ENCODE measurements around the gene PHF21B.

The PHF21B gene

GRCh38 chr22:44970291-44970690, 39.5 kb downstream of the PHF21B start:
- Mint-ChIP-seq H3K4me1 (no peaks in the 10 kb centered on the region), H3K4me3 (no peak overlapping the region), H3K36me3 (ENCODE audit: low read depth) (peaks cover 14% of the 10 kb centered on the region), H3K27me3 (ENCODE audit: low read depth) (peaks cover 7% of the 10 kb centered on the region), H3K27ac (no peak overlapping the region), H3K9me3 (no peaks in the 10 kb centered on the region)
- TF ChIP-seq CTCF (IDR thresholded peaks at IDR 0.05; ENCODE audit: unreplicated experiment in 3 of 3) = no peak

GRCh38 chr22:44969817-44970216, 40.0 kb downstream of the PHF21B start:
- H3K27me3 Mint-ChIP-seq (ENCODE audit: low read depth) = peaks cover 4% of the 10 kb centered on the region
- peaks cover 14% of the 10 kb centered on the region for H3K36me3 Mint-ChIP-seq (ENCODE audit: low read depth)
- TF ChIP-seq CTCF (IDR thresholded peaks at IDR 0.05; ENCODE audit: unreplicated experiment in 3 of 3) = no peak
- H3K4me3 Mint-ChIP-seq = no peak overlapping the region
- H3K27ac Mint-ChIP-seq = no peak overlapping the region
- no peaks in the 10 kb centered on the region for H3K4me1 Mint-ChIP-seq
- H3K9me3 Mint-ChIP-seq = no peaks in the 10 kb centered on the region

- Mint-ChIP-seq H3K36me3 (ENCODE audit: low read depth) (peaks cover 14% of the 10 kb centered on the region), H3K27ac (no peak overlapping the region), H3K9me3 (no peaks in the 10 kb centered on the region), H3K27me3 (ENCODE audit: low read depth) (peaks cover under 1% of the 10 kb centered on the region), H3K4me3 (no peak overlapping the region), H3K4me1 (no peaks in the 10 kb centered on the region)
- TF ChIP-seq CTCF (IDR thresholded peaks at IDR 0.05; ENCODE audit: unreplicated experiment in 3 of 3) = no peak
Observed at GRCh38 chr22:44968736-44969135, 41.1 kb downstream of the PHF21B start.

- H3K36me3 Mint-ChIP-seq (ENCODE audit: low read depth) = peaks cover 5% of the 10 kb centered on the region
- H3K9me3 Mint-ChIP-seq = no peaks in the 10 kb centered on the region
- H3K27ac Mint-ChIP-seq = no peak overlapping the region
- TF ChIP-seq CTCF (IDR thresholded peaks at IDR 0.05; ENCODE audit: unreplicated experiment in 3 of 3) = no peak
- no peaks in the 10 kb centered on the region for H3K4me1 Mint-ChIP-seq
- H3K27me3 Mint-ChIP-seq (ENCODE audit: low read depth) = no peaks in the 10 kb centered on the region
- H3K4me3 Mint-ChIP-seq = no peak overlapping the region
Observed at GRCh38 chr22:44965171-44965570, 44.6 kb downstream of the PHF21B start.

GRCh38 chr22:44964722-44965078, 45.1 kb downstream of the PHF21B start:
- no peak for TF ChIP-seq CTCF (IDR thresholded peaks at IDR 0.05; ENCODE audit: unreplicated experiment in 3 of 3)
- no peaks in the 10 kb centered on the region for H3K27me3 Mint-ChIP-seq (ENCODE audit: low read depth)
- H3K36me3 Mint-ChIP-seq (ENCODE audit: low read depth) = peaks cover 5% of the 10 kb centered on the region
- H3K9me3 Mint-ChIP-seq = no peaks in the 10 kb centered on the region
- no peaks in the 10 kb centered on the region for H3K4me1 Mint-ChIP-seq
- H3K4me3 Mint-ChIP-seq = no peak overlapping the region
- no peak overlapping the region for H3K27ac Mint-ChIP-seq

GRCh38 chr22:44963832-44964721, 45.7 kb downstream of the PHF21B start:
- Mint-ChIP-seq H3K36me3 (ENCODE audit: low read depth) (peaks cover 11% of the 10 kb centered on the region), H3K4me1 (no peaks in the 10 kb centered on the region), H3K27ac (no peak overlapping the region), H3K9me3 (no peaks in the 10 kb centered on the region), H3K27me3 (ENCODE audit: low read depth) (no peaks in the 10 kb centered on the region), H3K4me3 (no peak overlapping the region)
- TF ChIP-seq CTCF (IDR thresholded peaks at IDR 0.05; ENCODE audit: unreplicated experiment in 3 of 3) = no peak
